ENCODE data around the gene CYB5R2. TPM values are rescaled to one million over a fixed set of nuclear protein-coding genes. Genes with fewer than 3 reads are reported as not detected.

The CYB5R2 gene
- total RNA-seq, 2 experiments from 2014 or later, result 4.2 to 4.9 TPM

DNA sequence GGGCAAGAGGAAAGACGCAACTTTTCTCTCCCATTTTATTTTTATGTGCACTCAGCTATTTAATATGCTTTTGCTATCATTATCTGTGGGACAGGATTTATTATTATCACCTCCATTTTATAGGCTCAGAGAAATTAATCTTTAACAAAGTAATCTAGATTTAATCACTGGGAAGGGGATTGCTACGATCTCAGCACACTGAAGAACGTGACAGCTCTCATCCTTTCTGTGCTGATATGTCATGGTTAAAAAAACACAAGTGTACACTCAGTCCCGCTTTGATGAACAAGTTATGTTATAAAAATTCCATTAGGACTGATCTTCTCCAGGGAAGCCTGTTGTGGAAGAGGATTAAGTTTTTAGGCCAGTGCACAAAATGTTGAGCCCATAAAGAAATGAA lies 37.6 kb downstream of the CYB5R2 start:
- POLR2A ChIA-PET, result interaction anchor here (0.6 kb wide), 1 partner anchor 15 kb away, joined by 3 read pairs; no protein-coding TSS in a partner anchor
- no peaks in the 10 kb centered on the region for H3K9me3 Mint-ChIP-seq
- DNase-seq (no peak), ATAC-seq (no peak)
- H3K36me3 Mint-ChIP-seq (ENCODE audit: low read depth), result no peaks in the 10 kb centered on the region
- no peak overlapping the region for H3K27ac Mint-ChIP-seq
- no peaks in the 10 kb centered on the region for H3K4me1 Mint-ChIP-seq (ENCODE audit: low read depth)
- CTCF ChIA-PET, result no interaction called here
- intact Hi-C loops (cut with micrococcal nuclease), result no loop called here
- TF ChIP-seq CTCF (IDR thresholded peaks at IDR 0.05), result no peak
- H3K4me3 Mint-ChIP-seq, result no peak overlapping the region
- H3K27me3 Mint-ChIP-seq, result no peaks in the 10 kb centered on the region

- no peak for TF ChIP-seq CTCF (IDR thresholded peaks at IDR 0.05)
- POLR2A ChIA-PET, result interaction anchor here (0.6 kb wide), 1 partner anchor 14 kb away, joined by 3 read pairs; no protein-coding TSS in a partner anchor
- Mint-ChIP-seq H3K9me3 (no peaks in the 10 kb centered on the region), H3K27ac (no peak overlapping the region), H3K4me1 (ENCODE audit: low read depth) (no peaks in the 10 kb centered on the region), H3K27me3 (no peaks in the 10 kb centered on the region), H3K36me3 (ENCODE audit: low read depth) (no peaks in the 10 kb centered on the region), H3K4me3 (no peak overlapping the region)
- intact Hi-C loops (cut with micrococcal nuclease), result no loop called here
- CTCF ChIA-PET, result no interaction called here
- DNase-seq (no peak), ATAC-seq (no peak)
Observed at GRCh38 chr11:7635137-7635536, 38.2 kb downstream of the CYB5R2 start.

GRCh38 chr11:7632211-7632610 lies 41.1 kb downstream of the CYB5R2 start:
- Mint-ChIP-seq H3K36me3 (ENCODE audit: low read depth) (peaks cover 1% of the 10 kb centered on the region), H3K27me3 (no peaks in the 10 kb centered on the region), H3K9me3 (no peaks in the 10 kb centered on the region), H3K27ac (no peak overlapping the region), H3K4me1 (ENCODE audit: low read depth) (no peaks in the 10 kb centered on the region), H3K4me3 (no peak overlapping the region)
- intact Hi-C loops (cut with micrococcal nuclease), result no loop called here
- TF ChIP-seq CTCF (IDR thresholded peaks at IDR 0.05), result no peak
- ATAC-seq, result no peak
- no peak for DNase-seq
- CTCF ChIA-PET, result no interaction called here
- POLR2A ChIA-PET, result no interaction called here

GRCh38 chr11:7630002-7630401 lies 43.3 kb downstream of the CYB5R2 start:
- CTCF ChIA-PET, result no interaction called here

DNA sequence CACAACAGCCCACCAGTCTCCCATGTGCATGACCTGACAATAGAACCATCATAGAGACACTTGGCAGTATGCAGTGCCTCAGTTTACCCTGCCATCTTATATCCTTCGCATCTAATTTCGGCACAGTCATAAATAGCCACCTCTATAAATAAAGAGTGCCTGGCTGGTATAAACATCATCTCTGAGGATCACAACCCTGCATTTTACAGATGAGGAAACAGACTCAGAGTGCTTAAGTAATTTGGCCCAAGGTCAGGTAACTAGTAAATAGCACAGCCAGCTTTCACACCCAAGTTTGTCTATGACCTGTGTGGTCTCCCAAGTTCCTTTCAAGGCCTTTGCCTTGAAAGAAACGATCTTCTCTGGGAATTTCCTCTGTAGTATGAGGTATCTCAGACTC lies 44.6 kb downstream of the CYB5R2 start:
- Mint-ChIP-seq H3K27me3 (no peaks in the 10 kb centered on the region), H3K4me1 (ENCODE audit: low read depth) (no peaks in the 10 kb centered on the region), H3K27ac (no peak overlapping the region), H3K36me3 (ENCODE audit: low read depth) (peaks cover 1% of the 10 kb centered on the region), H3K9me3 (no peaks in the 10 kb centered on the region), H3K4me3 (no peak overlapping the region)
- ChIA-PET POLR2A (no interaction called here), CTCF (no interaction called here)
- ATAC-seq, result no peak
- DNase-seq, result no peak
- no peak for TF ChIP-seq CTCF (IDR thresholded peaks at IDR 0.05)
- intact Hi-C loops (cut with micrococcal nuclease), result no loop called here

More at GRCh38 chr11:7630002-7630401, 43.3 kb downstream of the CYB5R2 start:
- H3K4me1 Mint-ChIP-seq (ENCODE audit: low read depth), result no peaks in the 10 kb centered on the region
- POLR2A ChIA-PET, result no interaction called here
- peaks cover 1% of the 10 kb centered on the region for H3K36me3 Mint-ChIP-seq (ENCODE audit: low read depth)
- H3K9me3 Mint-ChIP-seq, result no peaks in the 10 kb centered on the region
- DNase-seq, result no peak
- no peak for TF ChIP-seq CTCF (IDR thresholded peaks at IDR 0.05)
- no peak for ATAC-seq
- no peak overlapping the region for H3K4me3 Mint-ChIP-seq
- intact Hi-C loops (cut with micrococcal nuclease), result no loop called here
- no peaks in the 10 kb centered on the region for H3K27me3 Mint-ChIP-seq
- H3K27ac Mint-ChIP-seq, result no peak overlapping the region

Measured in activated CD8-positive, alpha-beta T cell treated with anti-CD3 and anti-CD28 coated beads for 36 hours (primary cell).